CD8-positive, alpha-beta memory T cell (primary cell): Measurements from ENCODE around the gene EGR2. TPM values are rescaled to one million over a fixed set of nuclear protein-coding genes. Genes with fewer than 3 reads are reported as not detected.

Experiments used
- CTCF ChIA-PET: fragments of 350-600 bp; sonication (Branson Sonifier 250); formaldehyde crosslinking; loops from one replicate; lab custom pipeline; 2021; ENCODE audit warnings: antibody characterized with exemption; lab: Charles Lee
- POLR2A ChIA-PET: fragments of 350-600 bp; sonication (Branson Sonifier 250); formaldehyde crosslinking; loops from one replicate; lab custom pipeline; 2021; ENCODE audit warnings: antibody characterized with exemption; lab: Charles Lee
- DNase-seq, 5 donors: peaks; one replicate each; pipeline versions ENCODE4 v3.0.0 to v3.0.0-alpha.2; 2020 to 2022; ENCODE audit warnings: mixed read lengths in 1 of 5
- H3K27ac ChIP-seq: one replicate; pipeline ENCODE4 v1.7.0; 2013; ENCODE audit warnings: low read depth, mild to moderate bottlenecking, low read length, moderate library complexity
- H3K27me3 ChIP-seq: 2 replicates; pipeline ENCODE4 v1.7.0; 2013; ENCODE audit warnings: low read length, mild to moderate bottlenecking; ENCODE audit not compliant: insufficient read depth, poor library complexity, severe bottlenecking
- H3K36me3 ChIP-seq: 2 replicates; pipeline ENCODE4 v1.7.0; 2013; ENCODE audit warnings: mild to moderate bottlenecking, low read length, moderate library complexity; ENCODE audit not compliant: insufficient read depth
- H3K4me1 ChIP-seq: 2 replicates; pipeline ENCODE4 v1.7.0; 2013; ENCODE audit warnings: mild to moderate bottlenecking, low read length, moderate library complexity; ENCODE audit not compliant: insufficient read depth
- H3K4me3 ChIP-seq: 2 replicates; pipeline ENCODE4 v1.7.0; 2013; ENCODE audit warnings: mild to moderate bottlenecking, low read length
- H3K9me3 ChIP-seq: 2 replicates; pipeline ENCODE4 v1.7.0; 2013; ENCODE audit warnings: mild to moderate bottlenecking, low read length
- H3K27ac Mint-ChIP-seq, 8 donors: one replicate each; pipeline ENCODE4 v1.8.0; 2020 to 2021; ENCODE audit warnings: mixed read lengths in 8 of 8, mild to moderate bottlenecking in 6 of 8, inconsistent platforms in 3 of 8, moderate library complexity in 3 of 8
- H3K27me3 Mint-ChIP-seq, 2 donors: one replicate each; pipeline ENCODE4 v1.8.0; 2020 to 2021; ENCODE audit warnings: mixed read lengths in 2 of 2, mild to moderate bottlenecking in 1 of 2, moderate library complexity in 1 of 2
- H3K36me3 Mint-ChIP-seq, 3 donors: one replicate each; pipeline ENCODE4 v1.8.0; 2020 to 2021; ENCODE audit warnings: mixed read lengths in 3 of 3, inconsistent platforms in 1 of 3, mild to moderate bottlenecking in 1 of 3
- H3K4me1 Mint-ChIP-seq, 3 donors: one replicate each; pipeline ENCODE4 v1.8.0; 2020 to 2021; ENCODE audit warnings: mixed read lengths in 3 of 3, inconsistent platforms in 1 of 3, mild to moderate bottlenecking in 1 of 3
- H3K4me3 Mint-ChIP-seq, 7 donors: one replicate each; pipeline ENCODE4 v1.8.0; 2020 to 2021; ENCODE audit warnings: mixed read lengths in 7 of 7, mild to moderate bottlenecking in 6 of 7, moderate library complexity in 4 of 7, inconsistent platforms in 2 of 7
- H3K9me3 Mint-ChIP-seq, 5 donors: one replicate each; pipeline ENCODE4 v1.8.0; 2020 to 2022; ENCODE audit warnings: mixed read lengths in 5 of 5, mild to moderate bottlenecking in 3 of 5, moderate library complexity in 2 of 5, inconsistent platforms in 1 of 5
- polyA plus RNA-seq: library from polyadenylated mRNA; unstranded; fragments of 300-500 nt; fragmentation: Illumina TruSeq; gene quantifications from one replicate; pipeline ENCODE4 v1.2.3, GENCODE V29; 2021
- total RNA-seq, 2 experiments: library from RNA; stranded (reverse); gene quantifications; one replicate each; pipeline ENCODE4 v1.2.3, GENCODE V29; 2021

Gene EGR2
- total and polyA plus RNA-seq, 3 experiments from 2014 or later: 87.8 to 89.9 TPM; not detected in 1

DNA sequence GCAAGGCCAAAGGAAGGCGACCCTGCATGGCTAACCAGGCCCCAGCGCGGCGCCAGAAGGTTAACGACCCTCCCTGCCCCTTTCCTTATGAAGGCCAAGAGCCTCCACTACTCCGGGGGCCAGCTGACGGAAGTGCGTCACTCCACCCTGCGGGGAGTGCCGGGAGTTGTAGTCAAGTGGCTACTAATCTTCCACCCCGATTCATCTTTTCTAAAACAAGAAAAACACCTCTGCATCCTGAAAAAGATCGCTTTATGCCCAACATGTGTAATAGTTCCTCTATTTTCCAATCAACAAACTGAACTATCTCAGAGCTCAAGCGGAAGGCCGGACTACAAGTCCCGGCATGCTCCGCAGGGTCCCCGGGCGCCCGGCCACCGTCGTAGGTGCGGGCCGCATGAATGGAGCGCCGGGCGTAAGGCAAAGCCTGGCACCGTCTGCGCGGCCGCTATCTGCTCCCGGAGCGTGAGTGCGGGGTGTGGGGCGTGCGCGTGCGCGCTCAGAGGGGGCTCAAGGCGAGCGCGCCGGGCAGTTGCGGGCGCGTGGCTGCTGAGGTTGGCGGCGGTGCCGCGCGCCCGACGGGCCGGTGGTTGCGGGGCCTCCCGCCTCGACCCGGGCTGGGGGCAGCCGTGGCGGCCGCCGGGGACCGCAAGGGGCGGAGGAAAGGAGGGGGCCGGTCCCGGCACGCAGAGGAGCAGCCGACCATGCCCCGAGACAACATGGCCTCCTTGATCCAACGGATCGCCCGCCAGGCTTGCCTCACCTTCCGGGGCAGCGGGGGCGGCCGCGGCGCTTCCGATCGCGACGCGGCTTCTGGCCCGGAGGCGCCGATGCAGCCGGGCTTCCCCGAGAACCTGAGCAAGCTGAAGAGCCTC lies 11.6 kb downstream of the EGR2 start, which contains the start of gene ADO:
ADO (plus strand) TSS at position 365 of the 875 bp plus-strand sequence; CDS start at position 705, 340 bp downstream.
- H3K36me3 Mint-ChIP-seq: peaks cover 0 to 28% (median 11%) of the 10 kb centered on the region in 3 donors
- H3K27me3 Mint-ChIP-seq: peaks cover 0 to 4% of the 10 kb centered on the region in 2 donors
- H3K9me3 Mint-ChIP-seq: no peaks in the 10 kb centered on the region
- H3K4me1 Mint-ChIP-seq: peaks cover 38 to 44% (median 42%) of the 10 kb centered on the region in 3 donors
- H3K27ac Mint-ChIP-seq: peak within 1 kb of the TSS; percentile 94 to 99 (median 98)
- H3K9me3 ChIP-seq: no peaks in the 10 kb centered on the region
- peak; percentile 66 to 84 (median 79) for DNase-seq
- ChIA-PET POLR2A (interaction anchor here (1.2 to 5.5 kb wide), 5 partner anchors 11 to 167 kb away, joined by 5 to 63 read pairs (median 8); partner anchors contain the start of gene EGR2), CTCF (interaction anchor here (1.2 to 6.4 kb wide), 6 partner anchors 12 to 328 kb away, joined by 3 to 76 read pairs (median 7); partner anchors contain the start of genes EGR2 and NRBF2)
- H3K4me3 ChIP-seq: peak within 1 kb of the TSS; percentile 84
- peaks cover 32% of the 10 kb centered on the region for H3K4me1 ChIP-seq
- H3K27ac ChIP-seq: peak within 1 kb of the TSS; percentile 88
- H3K27me3 ChIP-seq: no peaks in the 10 kb centered on the region
- peak within 1 kb of the TSS; percentile 89 to 97 (median 97) for H3K4me3 Mint-ChIP-seq
- H3K36me3 ChIP-seq: no peaks in the 10 kb centered on the region

DNA sequence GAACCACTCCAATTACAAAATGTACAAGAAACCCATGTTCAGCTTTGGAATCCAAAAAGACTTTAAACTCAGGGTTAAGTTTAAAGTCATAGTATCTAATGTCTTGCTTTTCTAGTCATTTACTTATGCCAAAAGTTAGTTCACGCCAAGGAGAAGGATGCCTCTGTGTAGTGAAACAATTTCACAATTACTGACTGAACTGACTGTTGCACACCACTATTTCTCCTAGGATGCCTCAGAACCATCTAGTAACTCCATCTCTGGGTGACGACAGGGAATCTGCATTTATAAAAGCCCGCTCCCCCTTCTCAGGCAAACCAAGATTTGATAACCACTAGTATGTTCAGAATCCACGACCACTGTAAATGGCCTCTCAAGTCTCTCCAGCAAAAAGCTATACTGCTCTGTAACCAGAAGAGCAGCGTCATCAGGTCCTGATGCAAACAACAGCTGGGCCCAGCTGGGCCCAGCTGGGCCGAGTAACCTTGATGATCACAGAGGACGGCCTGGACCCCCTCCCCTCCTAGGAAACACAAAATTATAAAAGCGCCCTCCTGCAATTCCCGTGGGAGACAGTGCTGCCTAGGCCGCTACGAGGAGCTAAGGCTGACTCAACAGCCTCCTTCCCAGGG lies 12.3 kb downstream of the EGR2 start:
- DNase-seq: no peak
- Mint-ChIP-seq H3K36me3 (peaks cover 0 to 27% (median 11%) of the 10 kb centered on the region in 3 donors), H3K4me3 (peak overlapping the region; percentile 89 to 97 (median 97)), H3K27me3 (peaks cover 4% of the 10 kb centered on the region in 2 donors), H3K9me3 (no peaks in the 10 kb centered on the region), H3K27ac (peak overlapping the region; percentile 94 to 99 (median 98)), H3K4me1 (peaks cover 38 to 44% (median 41%) of the 10 kb centered on the region in 3 donors)
- Histone ChIP-seq H3K36me3 (no peaks in the 10 kb centered on the region), H3K27ac (peak overlapping the region; percentile 88), H3K27me3 (no peaks in the 10 kb centered on the region), H3K4me3 (peak overlapping the region; percentile 84), H3K9me3 (no peaks in the 10 kb centered on the region), H3K4me1 (peaks cover 32% of the 10 kb centered on the region)
- CTCF ChIA-PET: interaction anchor here (1.2 to 6.4 kb wide), 5 partner anchors 13 to 193 kb away, joined by 3 to 76 read pairs (median 7); partner anchors contain the start of gene EGR2
- POLR2A ChIA-PET: interaction anchor here (1.5 to 5.5 kb wide), 4 partner anchors 12 to 114 kb away, joined by 6 to 63 read pairs (median 8); partner anchors contain the start of gene EGR2

DNA sequence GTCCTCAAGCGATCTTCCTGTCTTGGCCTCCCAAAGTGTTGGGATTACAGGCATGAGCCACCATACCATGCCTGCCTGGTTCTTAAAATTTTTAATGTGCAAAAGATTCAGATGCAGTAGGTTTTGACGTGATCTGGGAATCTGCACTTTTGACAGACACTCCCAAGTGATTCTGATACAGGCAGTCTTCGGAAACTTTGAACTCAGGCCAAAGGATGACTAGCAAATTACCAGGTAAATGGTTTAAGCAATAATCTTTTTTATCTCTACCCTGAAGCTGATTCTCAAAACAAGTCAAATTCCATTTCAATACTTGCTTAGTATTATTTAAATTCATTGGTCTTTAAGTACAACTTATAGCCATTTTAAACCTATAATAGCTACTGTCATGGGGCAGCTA lies 14.3 kb downstream of the EGR2 start:
- Histone ChIP-seq H3K27ac (no peak overlapping the region), H3K36me3 (no peaks in the 10 kb centered on the region), H3K4me1 (peaks cover 18% of the 10 kb centered on the region), H3K27me3 (no peaks in the 10 kb centered on the region), H3K9me3 (no peaks in the 10 kb centered on the region), H3K4me3 (no peak overlapping the region)
- Mint-ChIP-seq H3K4me1 (peaks cover 19 to 24% (median 22%) of the 10 kb centered on the region in 3 donors), H3K4me3 (peak overlapping the region in 1 of 7 donors; percentile 66), H3K36me3 (peaks cover 0 to 20% (median 1%) of the 10 kb centered on the region in 3 donors), H3K27me3 (peaks cover 11 to 23% of the 10 kb centered on the region in 2 donors), H3K9me3 (no peaks in the 10 kb centered on the region), H3K27ac (peak overlapping the region in 1 of 8 donors; percentile 58)
- ChIA-PET CTCF (interaction anchor here (1.0 to 6.4 kb wide), 5 partner anchors 15 to 191 kb away, joined by 3 to 76 read pairs (median 3); partner anchors contain the start of gene EGR2), POLR2A (no interaction called here)
- no peak for DNase-seq

DNA sequence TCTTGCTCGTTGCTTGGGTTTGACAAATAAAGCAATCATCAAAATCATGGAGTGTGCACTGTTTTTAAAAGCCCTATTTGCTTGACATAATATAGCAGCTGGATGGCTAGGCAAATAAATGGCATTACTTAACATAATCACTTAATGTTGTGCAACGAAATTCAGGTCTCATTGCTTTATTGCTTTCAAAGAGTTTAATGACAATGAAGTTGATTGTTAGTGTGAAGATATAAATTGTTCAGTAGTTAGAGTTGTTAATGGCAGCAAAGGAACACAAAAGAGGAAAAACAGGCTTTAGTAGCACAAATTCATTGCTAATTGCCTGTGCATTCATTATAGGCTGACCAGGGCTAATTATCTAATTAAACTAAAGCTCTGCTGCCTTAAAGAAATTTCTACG lies 19.3 kb downstream of the EGR2 start:
- no peaks in the 10 kb centered on the region for H3K27me3 ChIP-seq
- Mint-ChIP-seq H3K27ac (no peak overlapping the region), H3K9me3 (no peaks in the 10 kb centered on the region), H3K4me3 (no peak overlapping the region), H3K36me3 (no peaks in the 10 kb centered on the region), H3K27me3 (peaks cover 12 to 38% of the 10 kb centered on the region in 2 donors), H3K4me1 (no peaks in the 10 kb centered on the region)
- H3K27ac ChIP-seq: no peak overlapping the region
- H3K4me3 ChIP-seq: no peak overlapping the region
- H3K36me3 ChIP-seq: no peaks in the 10 kb centered on the region
- H3K9me3 ChIP-seq: no peaks in the 10 kb centered on the region
- DNase-seq: no peak
- no peaks in the 10 kb centered on the region for H3K4me1 ChIP-seq
- ChIA-PET POLR2A (interaction anchor here (0.6 kb wide), 1 partner anchor 99 kb away, joined by 3 read pairs; no protein-coding TSS in a partner anchor), CTCF (no interaction called here)

DNA sequence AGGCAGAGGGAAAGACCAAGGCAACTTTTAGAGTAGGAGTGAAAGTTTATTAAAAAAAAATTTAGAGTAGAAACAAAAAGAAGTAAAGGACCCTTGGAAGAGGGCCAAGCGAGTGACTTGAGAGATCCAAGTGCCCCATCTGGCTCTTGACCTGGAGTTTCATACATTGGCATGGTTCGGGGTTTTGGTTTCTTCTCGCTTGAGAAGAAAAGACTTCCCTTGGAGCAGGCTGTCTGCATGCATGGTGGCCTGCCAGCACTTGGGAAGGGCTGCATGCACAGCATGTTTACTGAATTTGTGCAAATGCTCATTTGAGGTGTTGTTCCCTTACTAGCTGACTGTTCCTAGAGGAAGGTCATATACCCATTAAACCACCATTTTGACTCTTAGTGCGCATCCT lies 20.4 kb downstream of the EGR2 start:
- Mint-ChIP-seq H3K27me3 (peaks cover 14 to 38% of the 10 kb centered on the region in 2 donors), H3K4me1 (no peaks in the 10 kb centered on the region), H3K36me3 (no peaks in the 10 kb centered on the region), H3K27ac (no peak overlapping the region), H3K4me3 (no peak overlapping the region), H3K9me3 (no peaks in the 10 kb centered on the region)
- ChIA-PET POLR2A (no interaction called here), CTCF (no interaction called here)
- Histone ChIP-seq H3K27ac (no peak overlapping the region), H3K27me3 (no peaks in the 10 kb centered on the region), H3K9me3 (no peaks in the 10 kb centered on the region), H3K4me1 (no peaks in the 10 kb centered on the region), H3K36me3 (no peaks in the 10 kb centered on the region), H3K4me3 (no peak overlapping the region)
- DNase-seq: no peak

DNA sequence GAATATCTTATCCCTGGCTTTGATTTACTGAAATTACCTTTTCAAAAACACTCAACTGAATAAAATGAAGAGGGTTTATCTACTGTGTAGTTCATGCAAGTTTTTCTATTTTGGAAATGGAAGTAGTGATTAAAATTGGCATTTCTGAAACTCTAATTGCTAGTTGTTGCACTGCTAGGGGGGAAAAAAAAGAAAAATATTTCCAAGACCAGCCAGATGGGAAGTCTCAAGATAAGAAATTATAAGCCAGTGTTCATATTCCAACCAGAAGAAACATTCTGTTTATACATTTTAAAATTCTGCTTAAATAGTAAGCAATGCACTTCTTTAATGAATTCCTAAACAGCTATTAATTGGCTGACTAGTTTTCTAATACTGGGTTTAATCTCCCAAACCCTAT lies 21.1 kb downstream of the EGR2 start:
- POLR2A ChIA-PET: interaction anchor here (0.6 kb wide), 1 partner anchor 109 kb away, joined by 3 read pairs; no protein-coding TSS in a partner anchor
- Mint-ChIP-seq H3K27me3 (peaks cover 14 to 38% of the 10 kb centered on the region in 2 donors), H3K4me3 (no peak overlapping the region), H3K27ac (no peak overlapping the region), H3K4me1 (no peaks in the 10 kb centered on the region), H3K9me3 (no peaks in the 10 kb centered on the region), H3K36me3 (no peaks in the 10 kb centered on the region)
- no peak overlapping the region for H3K4me3 ChIP-seq
- DNase-seq: no peak
- H3K9me3 ChIP-seq: no peaks in the 10 kb centered on the region
- H3K27ac ChIP-seq: no peak overlapping the region
- no peaks in the 10 kb centered on the region for H3K4me1 ChIP-seq
- H3K27me3 ChIP-seq: no peaks in the 10 kb centered on the region
- H3K36me3 ChIP-seq: no peaks in the 10 kb centered on the region
- CTCF ChIA-PET: no interaction called here

DNA sequence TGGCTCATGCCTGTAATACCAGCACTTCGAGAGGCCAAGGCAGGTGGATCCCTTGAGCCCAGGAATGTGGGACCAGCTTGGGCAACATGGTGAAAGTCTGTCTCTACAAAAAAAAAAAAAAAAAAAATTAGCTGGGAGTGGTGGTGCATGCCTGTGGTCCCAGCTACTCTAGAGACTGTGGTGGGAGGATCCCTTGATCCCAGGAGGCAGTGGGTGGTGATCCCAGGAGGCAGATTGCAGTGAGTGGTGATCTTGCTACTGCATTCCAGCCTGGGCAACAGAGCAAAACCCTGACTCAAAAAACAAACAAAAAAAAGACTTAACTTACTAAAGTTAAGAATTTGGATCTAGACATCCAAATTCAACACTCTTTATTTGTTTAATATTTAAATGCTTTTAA lies 21.9 kb downstream of the EGR2 start:
- no peaks in the 10 kb centered on the region for H3K4me1 Mint-ChIP-seq
- ChIA-PET CTCF (no interaction called here), POLR2A (interaction anchor here (0.6 kb wide), 1 partner anchor 109 kb away, joined by 3 read pairs; no protein-coding TSS in a partner anchor)

More for the DNA sequence above, 21.9 kb downstream of the EGR2 start:
- Histone ChIP-seq H3K4me1 (no peaks in the 10 kb centered on the region), H3K9me3 (no peaks in the 10 kb centered on the region), H3K4me3 (no peak overlapping the region), H3K27me3 (no peaks in the 10 kb centered on the region), H3K27ac (no peak overlapping the region), H3K36me3 (no peaks in the 10 kb centered on the region)
- Mint-ChIP-seq H3K4me3 (no peak overlapping the region), H3K9me3 (no peaks in the 10 kb centered on the region), H3K27ac (no peak overlapping the region), H3K27me3 (peaks cover 16 to 38% of the 10 kb centered on the region in 2 donors), H3K36me3 (no peaks in the 10 kb centered on the region)
- DNase-seq: no peak
